SJSA1 (cell line): Measurements from ENCODE around the gene TTLL3. TPM values are rescaled to one million over a fixed set of nuclear protein-coding genes. Genes with fewer than 3 reads are reported as not detected.

Experiments used
- DNase-seq, 2 experiments: peaks; one replicate each; pipeline ENCODE4 v3.0.0-alpha.2; 2015 to 2020; ENCODE audit warnings: low spot score in 2 of 2, low read depth in 1 of 2
- H3K27ac ChIP-seq: fragments of 250-450 bp; sonication (Bioruptor Pico); 2 replicates; pipeline ENCODE4 v1.5.1; 2020; ENCODE audit warnings: mild to moderate bottlenecking, moderate library complexity
- H3K27me3 ChIP-seq: fragments of 250-450 bp; sonication (Bioruptor Pico); replicated peaks from 2 replicates; pipeline ENCODE4 v1.5.1; 2020; ENCODE audit warnings: mild to moderate bottlenecking, moderate library complexity
- H3K36me3 ChIP-seq: fragments of 250-450 bp; sonication (Bioruptor Pico); 2 replicates; pipeline ENCODE4 v1.5.1; 2020; ENCODE audit warnings: mild to moderate bottlenecking
- H3K4me1 ChIP-seq: fragments of 250-450 bp; sonication (Bioruptor Pico); replicated peaks from 2 replicates; pipeline ENCODE4 v1.6.1; 2021; ENCODE audit warnings: mild to moderate bottlenecking
- H3K4me3 ChIP-seq: fragments of 250-450 bp; sonication (Bioruptor Pico); 2 replicates; pipeline ENCODE4 v1.5.1; 2020; ENCODE audit warnings: mild to moderate bottlenecking
- H3K9me3 ChIP-seq: fragments of 250-450 bp; sonication (Bioruptor Pico); replicated peaks from 2 replicates; pipeline ENCODE4 v1.5.1; 2020; ENCODE audit warnings: mild to moderate bottlenecking
- total RNA-seq: library from RNA; depleted of rRNA; stranded (reverse); fragments of >200 nt; shearing (Covaris generic); gene quantifications from 2 replicates; pipeline ENCODE4 v1.2.3, GENCODE V29; 2014

TTLL3 gene
- total RNA-seq, 1 experiment from 2014 or later, result 5.8 TPM

DNA sequence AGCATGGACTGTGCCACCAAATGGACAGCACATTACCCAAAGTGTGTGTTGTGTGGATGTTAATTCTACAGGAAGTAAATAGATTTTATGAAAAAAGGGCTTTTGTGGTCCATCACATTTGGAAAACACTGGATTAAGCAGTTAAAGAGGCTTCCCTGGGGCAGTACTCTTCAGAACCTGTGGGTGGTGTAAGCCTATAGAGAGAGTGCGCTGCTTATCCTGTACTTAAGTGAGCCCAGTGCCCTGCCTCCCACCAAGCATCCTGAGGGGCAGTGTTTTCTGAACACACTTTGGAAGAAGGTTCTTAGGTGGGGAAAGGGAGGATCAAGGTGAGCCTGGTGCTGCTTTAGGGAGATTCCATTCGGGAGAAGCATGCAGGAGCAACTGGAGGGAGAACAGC lies 10.9 kb downstream of the TTLL3 start:
- DNase-seq, result no peak
- Histone ChIP-seq H3K4me3 (no peak overlapping the region), H3K27ac (no peak overlapping the region), H3K9me3 (no peaks in the 10 kb centered on the region), H3K27me3 (no peaks in the 10 kb centered on the region), H3K36me3 (no peaks in the 10 kb centered on the region), H3K4me1 (no peaks in the 10 kb centered on the region)

DNA sequence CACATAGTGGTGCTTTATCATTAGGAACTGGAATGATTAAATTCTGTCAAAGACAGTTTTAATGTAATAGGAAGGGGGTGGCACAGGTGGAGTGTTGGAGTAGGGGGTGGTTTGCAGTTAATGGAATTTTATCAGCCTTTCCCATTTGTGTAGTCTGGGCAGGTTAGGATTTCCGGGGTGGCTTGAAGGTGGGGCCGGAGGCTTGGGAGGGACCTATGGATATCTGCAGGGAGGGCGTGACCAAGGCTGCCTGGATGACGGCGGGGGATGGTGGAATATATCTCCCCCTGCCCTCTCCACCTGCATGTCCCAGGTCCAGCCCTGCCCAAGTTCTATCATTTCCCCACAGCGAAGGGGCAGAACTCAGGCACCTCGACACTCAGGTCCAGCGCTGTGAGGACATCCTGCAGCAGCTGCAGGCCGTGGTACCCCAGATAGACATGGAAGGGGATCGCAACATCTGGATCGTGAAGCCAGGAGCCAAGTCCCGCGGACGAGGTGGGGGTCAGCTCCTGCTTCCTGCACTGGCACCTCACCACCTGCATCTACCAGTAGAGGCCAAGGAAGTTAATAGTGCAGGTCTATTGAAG lies 15.5 kb downstream of the TTLL3 start:
- Histone ChIP-seq H3K4me3 (no peak overlapping the region), H3K27ac (no peak overlapping the region), H3K36me3 (peaks cover 5% of the 10 kb centered on the region; the same call in 1 of the 2 replicates), H3K4me1 (no peaks in the 10 kb centered on the region), H3K27me3 (no peaks in the 10 kb centered on the region), H3K9me3 (no peaks in the 10 kb centered on the region)
- no peak for DNase-seq

DNA sequence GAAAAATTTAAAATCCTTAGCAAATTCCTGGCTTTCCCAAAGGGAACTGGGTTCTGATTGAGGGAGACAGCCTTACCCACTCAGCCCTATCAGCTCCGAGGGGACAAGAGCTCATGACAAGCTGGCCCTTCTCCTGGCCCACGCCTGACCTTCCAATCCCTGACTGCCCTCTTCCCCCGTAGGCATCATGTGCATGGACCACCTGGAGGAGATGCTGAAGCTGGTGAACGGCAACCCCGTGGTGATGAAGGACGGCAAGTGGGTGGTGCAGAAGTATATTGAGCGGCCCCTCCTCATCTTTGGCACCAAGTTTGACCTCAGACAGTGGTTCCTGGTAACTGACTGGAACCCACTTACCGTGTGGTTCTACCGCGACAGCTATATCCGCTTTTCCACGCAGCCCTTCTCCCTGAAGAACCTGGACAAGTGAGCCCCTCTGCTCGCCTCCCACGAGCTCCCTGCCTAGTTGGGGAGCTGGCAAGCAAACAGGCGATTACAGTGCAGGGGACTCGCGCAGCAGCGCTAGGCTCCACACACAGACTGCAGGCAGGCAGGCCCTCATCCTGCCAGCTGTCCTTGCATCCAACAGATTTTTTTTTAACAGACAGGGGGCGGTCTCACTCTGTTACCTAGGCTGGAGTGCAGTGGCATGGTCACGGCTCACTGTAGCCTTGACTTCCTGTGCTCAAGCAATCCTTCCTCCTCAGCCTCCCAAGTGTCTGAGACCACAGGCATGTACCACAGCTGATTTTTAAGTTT lies 16.9 kb downstream of the TTLL3 start:
- Histone ChIP-seq H3K27ac (no peak overlapping the region), H3K27me3 (no peaks in the 10 kb centered on the region), H3K4me3 (no peak overlapping the region), H3K9me3 (no peaks in the 10 kb centered on the region), H3K36me3 (peaks cover 5% of the 10 kb centered on the region; the same call in 1 of the 2 replicates), H3K4me1 (no peaks in the 10 kb centered on the region)
- DNase-seq, result no peak

DNA sequence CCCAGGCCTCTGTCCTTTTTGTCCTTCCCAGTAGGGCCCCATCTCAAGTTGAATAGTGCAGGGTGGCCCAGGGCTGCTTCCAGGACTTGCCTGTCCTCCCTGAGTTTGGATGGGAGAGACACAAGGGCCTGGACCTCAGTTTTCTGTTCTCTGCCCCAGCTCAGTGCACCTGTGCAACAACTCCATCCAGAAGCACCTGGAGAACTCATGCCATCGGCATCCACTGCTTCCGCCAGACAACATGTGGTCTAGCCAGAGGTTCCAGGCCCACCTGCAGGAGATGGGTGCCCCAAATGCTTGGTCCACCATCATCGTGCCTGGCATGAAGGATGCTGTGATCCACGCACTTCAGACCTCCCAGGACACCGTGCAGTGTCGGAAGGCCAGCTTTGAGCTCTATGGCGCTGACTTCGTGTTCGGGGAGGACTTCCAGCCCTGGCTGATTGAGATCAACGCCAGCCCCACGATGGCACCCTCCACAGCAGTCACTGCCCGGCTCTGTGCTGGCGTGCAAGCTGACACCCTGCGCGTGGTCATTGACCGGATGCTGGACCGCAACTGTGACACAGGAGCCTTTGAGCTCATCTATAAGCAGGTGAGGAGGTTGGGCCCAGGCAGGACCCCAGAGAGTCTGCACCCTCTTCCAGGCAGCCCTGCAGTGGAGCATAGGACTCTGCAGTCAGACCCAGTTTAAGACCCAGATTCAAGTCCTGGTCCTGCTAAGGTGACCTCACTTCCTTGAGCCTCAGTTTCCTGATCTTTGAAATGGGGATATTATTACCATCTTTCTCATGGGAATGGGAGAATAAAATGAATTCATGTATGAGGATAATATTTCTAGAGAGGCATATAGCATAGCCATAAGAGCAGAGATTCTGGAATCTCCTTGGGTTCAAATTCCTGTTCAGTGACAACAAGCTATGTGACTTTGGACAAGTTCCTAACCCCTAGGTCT lies 19.0 kb downstream of the TTLL3 start:
- no peak overlapping the region for H3K27ac ChIP-seq
- no peaks in the 10 kb centered on the region for H3K27me3 ChIP-seq
- no peak for DNase-seq
- no peaks in the 10 kb centered on the region for H3K4me1 ChIP-seq
- peaks cover 7% of the 10 kb centered on the region; the same call in 1 of the 2 replicates for H3K36me3 ChIP-seq
- no peaks in the 10 kb centered on the region for H3K9me3 ChIP-seq
- no peak overlapping the region for H3K4me3 ChIP-seq

DNA sequence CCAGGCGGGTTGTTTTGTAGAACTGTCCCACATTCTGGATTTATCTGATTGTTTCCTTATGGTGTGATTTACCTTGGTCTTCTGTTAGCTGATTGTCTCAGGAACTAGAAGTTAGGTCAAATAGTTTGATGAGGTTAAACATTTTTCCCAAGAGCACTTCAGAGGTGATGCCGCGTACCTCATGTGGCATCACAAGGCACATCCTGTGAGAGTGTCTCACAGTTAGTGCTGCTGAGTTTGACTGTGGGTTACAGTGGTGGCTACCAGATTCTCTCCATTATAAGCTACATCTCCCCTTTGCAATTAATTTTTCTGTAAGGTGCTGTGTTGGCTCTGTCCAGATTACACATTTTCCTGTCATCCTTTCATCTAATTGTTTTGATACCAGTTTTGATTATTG lies 21.2 kb downstream of the TTLL3 start:
- Histone ChIP-seq H3K4me1 (no peaks in the 10 kb centered on the region), H3K27me3 (no peaks in the 10 kb centered on the region), H3K36me3 (peaks cover 23% of the 10 kb centered on the region), H3K4me3 (no peak overlapping the region), H3K9me3 (no peaks in the 10 kb centered on the region), H3K27ac (no peak overlapping the region)
- no peak for DNase-seq

GRCh38 chr3:9833078-9833477 lies 23.0 kb downstream of the TTLL3 start:
- no peaks in the 10 kb centered on the region for H3K27me3 ChIP-seq
- H3K9me3 ChIP-seq, result no peaks in the 10 kb centered on the region
- no peak overlapping the region for H3K4me3 ChIP-seq
- no peak overlapping the region for H3K27ac ChIP-seq
- no peak for DNase-seq
- peaks cover 20% of the 10 kb centered on the region for H3K36me3 ChIP-seq
- no peaks in the 10 kb centered on the region for H3K4me1 ChIP-seq

GRCh38 chr3:9834520-9835380 lies 24.7 kb downstream of the TTLL3 start:
- Histone ChIP-seq H3K36me3 (peaks cover 23% of the 10 kb centered on the region), H3K9me3 (no peaks in the 10 kb centered on the region), H3K4me3 (no peak overlapping the region), H3K27ac (no peak overlapping the region), H3K4me1 (no peaks in the 10 kb centered on the region), H3K27me3 (no peaks in the 10 kb centered on the region)
- no peak for DNase-seq

DNA sequence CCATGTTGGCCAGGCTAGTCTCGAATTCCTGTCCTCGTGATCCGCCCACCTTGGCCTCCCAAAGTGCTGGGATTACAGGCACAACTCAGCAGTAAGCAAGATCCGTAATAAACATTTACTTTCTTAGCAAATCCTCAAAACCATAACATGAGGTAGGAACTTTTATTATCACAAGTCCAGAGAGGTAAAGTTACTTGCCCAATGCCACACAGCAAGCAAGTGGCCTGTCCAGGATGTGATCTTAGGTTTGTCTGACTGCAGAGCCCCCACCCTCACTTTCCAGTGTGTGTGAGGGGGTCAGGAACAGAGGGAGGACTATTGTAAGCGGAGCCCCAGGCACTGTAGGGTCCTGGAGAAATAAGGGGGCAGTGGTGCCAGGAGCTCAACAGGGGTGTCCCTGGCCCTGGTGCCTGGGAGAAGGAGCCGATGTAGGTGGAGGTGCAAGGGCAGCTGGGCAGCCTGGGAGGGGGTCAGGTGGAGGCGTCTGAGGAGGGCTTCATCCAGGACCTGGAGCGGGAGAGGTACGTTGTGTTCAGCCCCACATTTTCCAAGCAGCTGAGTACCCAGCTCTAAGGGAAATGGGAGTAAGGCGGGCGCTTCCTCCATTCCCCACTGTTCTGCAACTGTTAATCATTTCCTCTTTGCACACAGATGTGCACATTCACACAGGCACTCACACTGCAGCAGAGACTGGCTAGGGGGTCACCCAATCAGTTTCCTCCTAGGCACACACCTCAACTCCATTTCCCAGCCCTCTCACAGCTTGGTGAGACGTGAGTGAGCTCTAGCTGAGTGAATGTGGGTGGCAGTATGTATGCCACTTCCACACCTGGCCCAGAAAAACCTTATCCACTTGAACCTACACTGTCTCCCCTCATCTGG lies 27.9 kb downstream of the TTLL3 start:
- no peaks in the 10 kb centered on the region for H3K9me3 ChIP-seq
- H3K4me1 ChIP-seq, result peaks cover 2% of the 10 kb centered on the region; the same call in 1 of the 2 replicates
- H3K27ac ChIP-seq, result no peak overlapping the region
- no peak overlapping the region for H3K4me3 ChIP-seq
- no peaks in the 10 kb centered on the region for H3K27me3 ChIP-seq
- peaks cover 45% of the 10 kb centered on the region for H3K36me3 ChIP-seq
- DNase-seq, result no peak

DNA sequence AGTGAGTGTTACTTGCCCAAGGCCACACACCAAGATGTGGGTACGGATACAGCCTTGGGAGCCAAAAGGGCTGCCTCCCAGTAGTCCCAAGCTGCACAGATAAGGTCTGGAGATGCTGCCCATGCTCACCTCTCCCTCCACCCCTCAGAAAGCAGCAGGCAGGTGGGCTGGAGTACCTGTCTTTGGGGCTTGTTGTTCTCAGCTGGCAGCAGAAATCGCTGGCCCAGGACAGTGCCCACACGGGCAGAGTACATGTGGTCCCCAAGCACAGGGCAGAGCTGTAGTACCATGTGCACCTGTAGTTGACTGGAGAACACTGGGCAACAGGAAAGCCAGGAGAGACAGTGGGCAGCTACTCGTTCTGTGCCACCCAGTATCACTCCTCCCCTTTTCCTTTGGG lies 28.8 kb downstream of the TTLL3 start:
- peaks cover 6% of the 10 kb centered on the region; the same call in 1 of the 2 replicates for H3K4me1 ChIP-seq
- H3K27me3 ChIP-seq, result no peaks in the 10 kb centered on the region
- no peak overlapping the region for H3K4me3 ChIP-seq
- H3K27ac ChIP-seq, result no peak overlapping the region
- no peaks in the 10 kb centered on the region for H3K9me3 ChIP-seq
- no peak for DNase-seq
- peaks cover 45% of the 10 kb centered on the region for H3K36me3 ChIP-seq

DNA sequence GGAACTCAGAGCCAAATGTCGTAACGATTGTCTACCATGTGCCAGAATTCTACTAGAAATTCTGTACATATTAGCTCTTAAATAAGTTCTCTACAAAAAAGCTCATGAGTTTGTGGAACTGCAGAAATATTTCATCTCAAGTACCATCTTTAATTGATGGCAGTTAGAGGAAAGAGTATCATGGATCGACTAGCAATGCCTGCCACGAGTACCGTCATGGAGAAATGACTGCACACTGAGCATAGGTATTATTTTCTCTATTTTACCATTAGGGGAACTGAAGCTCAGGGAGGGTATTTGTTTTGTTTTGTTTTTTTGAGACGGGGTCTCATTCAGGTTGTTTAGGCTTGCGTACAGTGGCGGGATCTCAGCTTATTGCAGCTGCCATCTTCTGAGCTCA lies 31.0 kb downstream of the TTLL3 start:
- Histone ChIP-seq H3K36me3 (peaks cover 29% of the 10 kb centered on the region), H3K4me3 (no peak overlapping the region), H3K9me3 (no peaks in the 10 kb centered on the region), H3K27ac (no peak overlapping the region), H3K4me1 (peaks cover 11% of the 10 kb centered on the region), H3K27me3 (no peaks in the 10 kb centered on the region)
- no peak for DNase-seq

- Histone ChIP-seq H3K27me3 (no peaks in the 10 kb centered on the region), H3K27ac (0 out of 2 replicates have a peak within 1 kb of the TSS, but pooled peaks have one; percentile 23), H3K4me3 (peak within 1 kb of the TSS; percentile 73), H3K4me1 (peaks cover 11% of the 10 kb centered on the region), H3K36me3 (peaks cover 25% of the 10 kb centered on the region), H3K9me3 (no peaks in the 10 kb centered on the region)
- DNase-seq, result peak; percentile 94
Measured at GRCh38 chr3:9843715-9844438, 33.8 kb downstream of the TTLL3 start, which contains the start of gene RPUSD3. RPUSD3 (minus strand) TSS chr3:9844008; CDS start chr3:9843990, 18 bp downstream.

DNA sequence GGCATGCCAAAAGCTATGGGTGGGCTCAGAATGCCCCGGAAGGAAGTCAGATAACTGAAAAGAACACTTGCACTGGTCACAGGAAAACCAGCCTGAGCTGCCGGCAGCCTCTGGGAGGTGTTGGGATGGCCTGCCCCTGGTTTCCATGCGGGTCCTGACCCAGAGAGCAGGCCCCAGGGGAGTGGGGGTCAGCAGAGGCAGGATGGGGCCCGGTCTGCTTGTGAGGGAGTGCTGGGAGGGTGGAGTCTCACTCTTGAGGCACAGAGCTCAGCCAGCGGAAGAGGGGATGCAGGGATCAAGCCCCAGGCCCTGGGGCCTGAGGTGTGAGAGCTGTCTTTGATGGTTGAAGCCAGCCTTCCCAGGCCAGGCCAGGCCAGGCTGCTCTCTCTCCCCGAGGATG lies 36.2 kb downstream of the TTLL3 start:
- Histone ChIP-seq H3K27me3 (no peaks in the 10 kb centered on the region), H3K9me3 (no peaks in the 10 kb centered on the region), H3K36me3 (peaks cover 11% of the 10 kb centered on the region), H3K4me1 (peaks cover 11% of the 10 kb centered on the region), H3K27ac (no peak overlapping the region), H3K4me3 (no peak overlapping the region)
- DNase-seq, result no peak
